Measurements from ENCODE around the gene AGBL1. TPM values are rescaled to one million over a fixed set of nuclear protein-coding genes. Genes with fewer than 3 reads are reported as not detected.

The AGBL1 gene
- total RNA-seq, 1 experiment from 2014 or later = not detected

GRCh38 chr15:86654501-86654900, 574.8 kb downstream of the AGBL1 start:
- no peak for TF ChIP-seq CTCF (IDR thresholded peaks at IDR 0.05; ENCODE audit: insufficient read depth in 1 of 2, low read depth in 1 of 2, low read length in 1 of 2, severe bottlenecking in 1 of 2, unreplicated experiment in 1 of 2)
- intact Hi-C loops (cut with micrococcal nuclease; ENCODE audit: unreplicated experiment) = no loop called here
- Mint-ChIP-seq H3K27me3 (ENCODE audit: insufficient read depth, unreplicated experiment) (peaks cover 10% of the 10 kb centered on the region), H3K36me3 (ENCODE audit: insufficient read depth, unreplicated experiment) (no peaks in the 10 kb centered on the region), H3K9me3 (ENCODE audit: unreplicated experiment) (no peaks in the 10 kb centered on the region), H3K4me1 (ENCODE audit: low read depth, unreplicated experiment) (no peaks in the 10 kb centered on the region), H3K27ac (ENCODE audit: unreplicated experiment) (no peak overlapping the region), H3K4me3 (ENCODE audit: unreplicated experiment) (no peak overlapping the region)
- BruUV-seq (replicated peaks) = no TSS peak
- CTCF ChIA-PET = no interaction called here
- POLR2A ChIA-PET = no interaction called here
- Histone ChIP-seq H3K4me1 (no peaks in the 10 kb centered on the region), H3K27me3 (replicated peaks; ENCODE audit: control insufficient read depth, insufficient read depth, low read length) (no peaks in the 10 kb centered on the region), H3K9me3 (no peaks in the 10 kb centered on the region), H3K4me3 (ENCODE audit: low read depth, low read length) (no peak overlapping the region), H3K36me3 (ENCODE audit: control insufficient read depth, insufficient read depth, low read length) (no peaks in the 10 kb centered on the region)
- no peak for DNase-seq

- no TSS peak for BruUV-seq (replicated peaks)
- Histone ChIP-seq H3K4me3 (ENCODE audit: low read depth, low read length) (no peak overlapping the region), H3K36me3 (ENCODE audit: control insufficient read depth, insufficient read depth, low read length) (no peaks in the 10 kb centered on the region), H3K27me3 (replicated peaks; ENCODE audit: control insufficient read depth, insufficient read depth, low read length) (no peaks in the 10 kb centered on the region), H3K9me3 (no peaks in the 10 kb centered on the region), H3K4me1 (no peaks in the 10 kb centered on the region)
- Mint-ChIP-seq H3K27me3 (ENCODE audit: insufficient read depth, unreplicated experiment) (peaks cover 10% of the 10 kb centered on the region), H3K36me3 (ENCODE audit: insufficient read depth, unreplicated experiment) (no peaks in the 10 kb centered on the region), H3K4me3 (ENCODE audit: unreplicated experiment) (no peak overlapping the region), H3K27ac (ENCODE audit: unreplicated experiment) (no peak overlapping the region), H3K4me1 (ENCODE audit: low read depth, unreplicated experiment) (no peaks in the 10 kb centered on the region), H3K9me3 (ENCODE audit: unreplicated experiment) (no peaks in the 10 kb centered on the region)
- intact Hi-C loops (cut with micrococcal nuclease; ENCODE audit: unreplicated experiment) = no loop called here
- POLR2A ChIA-PET = no interaction called here
- no peak for DNase-seq
- no peak for TF ChIP-seq CTCF (IDR thresholded peaks at IDR 0.05; ENCODE audit: insufficient read depth in 1 of 2, low read depth in 1 of 2, low read length in 1 of 2, severe bottlenecking in 1 of 2, unreplicated experiment in 1 of 2)
- CTCF ChIA-PET = no interaction called here
Observed at GRCh38 chr15:86657305-86657704, 577.6 kb downstream of the AGBL1 start.

GRCh38 chr15:86659724-86660411, 580.2 kb downstream of the AGBL1 start:
- H3K9me3 ChIP-seq = no peaks in the 10 kb centered on the region
- H3K36me3 ChIP-seq (ENCODE audit: control insufficient read depth, insufficient read depth, low read length) = no peaks in the 10 kb centered on the region
- H3K27ac Mint-ChIP-seq (ENCODE audit: unreplicated experiment) = no peak overlapping the region
- no peak overlapping the region for H3K4me3 Mint-ChIP-seq (ENCODE audit: unreplicated experiment)
- BruUV-seq (replicated peaks) = no TSS peak
- H3K4me1 Mint-ChIP-seq (ENCODE audit: low read depth, unreplicated experiment) = no peaks in the 10 kb centered on the region
- no peaks in the 10 kb centered on the region for H3K4me1 ChIP-seq
- no peaks in the 10 kb centered on the region for H3K36me3 Mint-ChIP-seq (ENCODE audit: insufficient read depth, unreplicated experiment)
- no peak for TF ChIP-seq CTCF (IDR thresholded peaks at IDR 0.05; ENCODE audit: insufficient read depth in 1 of 2, low read depth in 1 of 2, low read length in 1 of 2, severe bottlenecking in 1 of 2, unreplicated experiment in 1 of 2)
- DNase-seq = no peak
- intact Hi-C loops (cut with micrococcal nuclease; ENCODE audit: unreplicated experiment) = no loop called here
- H3K27me3 ChIP-seq (replicated peaks; ENCODE audit: control insufficient read depth, insufficient read depth, low read length) = no peaks in the 10 kb centered on the region
- peaks cover 6% of the 10 kb centered on the region for H3K27me3 Mint-ChIP-seq (ENCODE audit: insufficient read depth, unreplicated experiment)
- no peaks in the 10 kb centered on the region for H3K9me3 Mint-ChIP-seq (ENCODE audit: unreplicated experiment)
- no peak overlapping the region for H3K4me3 ChIP-seq (ENCODE audit: low read depth, low read length)
- ChIA-PET CTCF (no interaction called here), POLR2A (no interaction called here)
